ENCODE measurements around the gene KCNQ1. TPM values are rescaled to one million over a fixed set of nuclear protein-coding genes. Genes with fewer than 3 reads are reported as not detected.

KCNQ1 gene
- total and polyA plus RNA-seq, 2 donors (not counting 3 experiments of a cell fraction or from before 2014, with no cell fraction given): 0.07 to 0.09 TPM

- H3K9ac ChIP-seq (replicated peaks; ENCODE audit: extremely low read depth, insufficient read depth, low read length): no peak overlapping the region
- dilution Hi-C loops (cut with MboI; ENCODE audit: extremely low pct_ligation_motif_present, low sequenced_read_pairs) (no loop called here), intact Hi-C loops (cut with micrococcal nuclease) (no loop called here)
- no peak overlapping the region for H3K4me3 ChIP-seq (replicated peaks in 1 of 3; ENCODE audit: insufficient read depth in 1 of 3, low read depth in 1 of 3, low read length in 3 of 3)
- no peaks in the 10 kb centered on the region for H3K4me1 ChIP-seq (ENCODE audit: control insufficient read depth, extremely low read depth, insufficient read depth, low read length)
- ChIA-PET CTCF (no interaction called here), POLR2A (no interaction called here)
- no peaks in the 10 kb centered on the region for H3K36me3 ChIP-seq (ENCODE audit: control insufficient read depth in 2 of 2, extremely low read depth in 1 of 2, insufficient read depth in 2 of 2, low read length in 2 of 2)
- BruUV-seq (replicated peaks): no TSS peak
- no peaks in the 10 kb centered on the region for H3K27me3 ChIP-seq (ENCODE audit: control insufficient read depth in 2 of 2, insufficient read depth in 2 of 2, low read length in 2 of 2)
- no peaks in the 10 kb centered on the region for H3K9me3 ChIP-seq (replicated peaks; ENCODE audit: control insufficient read depth, insufficient read depth, low read length)
- no peak overlapping the region for H2AFZ ChIP-seq (ENCODE audit: low read depth, low read length)
- FAIRE-seq (no peak), DNase-seq (ENCODE audit: low read depth, low spot score) (no peak)
- H4K20me1 ChIP-seq (replicated peaks; ENCODE audit: control insufficient read depth, extremely low read depth, insufficient read depth, low read length): no peaks in the 10 kb centered on the region
- no peak for TF ChIP-seq GATA2 (IDR thresholded peaks at IDR 0.05; ENCODE audit: insufficient read depth, insufficient read length, low read depth, low read length)
- no peak for TF ChIP-seq POLR2AphosphoS5 (IDR thresholded peaks at IDR 0.05; ENCODE audit: insufficient read depth, low read depth, low read length)
- no peak for TF ChIP-seq FOS (IDR thresholded peaks at IDR 0.05; ENCODE audit: borderline replicate concordance, insufficient read depth, low read length)
- no peak for TF ChIP-seq MAX (IDR thresholded peaks at IDR 0.05; ENCODE audit: insufficient read depth, insufficient read length)
- no peak for TF ChIP-seq MYC (IDR thresholded peaks at IDR 0.05; ENCODE audit: low read depth, low read length)
- no peak for TF ChIP-seq CTCF (IDR thresholded peaks at IDR 0.05; ENCODE audit: extremely low read depth in 1 of 2, insufficient read depth in 1 of 2, low read depth in 1 of 2, low read length in 2 of 2)
- no peak for TF ChIP-seq EZH2 (IDR thresholded peaks at IDR 0.05; ENCODE audit: borderline replicate concordance, low read depth, low read length, severe bottlenecking)
- no peak for TF ChIP-seq JUN (IDR thresholded peaks at IDR 0.05; ENCODE audit: borderline replicate concordance, insufficient read depth, insufficient read length, low read depth)
- no peak for TF ChIP-seq POLR2A (IDR thresholded peaks at IDR 0.05; ENCODE audit: low read depth, low read length)
- H3K9me1 ChIP-seq (replicated peaks; ENCODE audit: control insufficient read depth, extremely low read depth, insufficient read depth, low read length): no peaks in the 10 kb centered on the region
- no peak overlapping the region for H3K27ac ChIP-seq (ENCODE audit: insufficient read depth, low read depth, low read length)
- H3K4me2 ChIP-seq (ENCODE audit: insufficient read depth, low read length): no peak overlapping the region
- no peaks in the 10 kb centered on the region for H3K79me2 ChIP-seq (ENCODE audit: control insufficient read depth, insufficient read depth, low read length)
Measured at GRCh38 chr11:2818021-2818420, 373.2 kb downstream of the KCNQ1 start.
